HEK293 (cell line): ENCODE measurements around the gene NUCB2.

Experiments used
- CTCF ChIA-PET: fragments of 350-600 bp; formaldehyde crosslinking; extraction: SDS; loops from one replicate; lab custom pipeline; 2021; ENCODE audit warnings: antibody characterized with exemption; lab: Yijun Ruan, JAX
- POLR2A ChIA-PET: fragments of 300-600 bp; formaldehyde crosslinking; extraction: SDS; loops from one replicate; lab custom pipeline; 2020; ENCODE audit warnings: antibody characterized with exemption, inconsistent platforms; lab: Yijun Ruan, JAX
- H3K27ac ChIP-seq: fragments of 200-500 bp; sonication (Bioruptor generic); 2 replicates; pipeline ENCODE4 v1.5.1; 2014; ENCODE audit warnings: low read depth, low read length, control low read depth, inconsistent platforms; ENCODE audit errors: extremely low read depth
- H3K36me3 ChIP-seq, 2 experiments: fragments of 200-500 bp in 1 of 2; sonication (Bioruptor generic) in 1 of 2; 1 replicate in 1 of 2; 2 replicates in 1 of 2; pipeline ENCODE4 v1.5.1; 2014 to 2017; ENCODE audit warnings: inconsistent platforms in 2 of 2, low read length in 2 of 2; ENCODE audit not compliant: control insufficient read depth in 2 of 2, insufficient read depth in 1 of 2
- H3K4me1 ChIP-seq: fragments of 200-500 bp; sonication (Bioruptor generic); 2 replicates; pipeline ENCODE4 v1.5.1; 2014; ENCODE audit warnings: mild to moderate bottlenecking, low read length, inconsistent platforms; ENCODE audit not compliant: control insufficient read depth, insufficient read depth
- H3K4me3 ChIP-seq: 2 replicates; pipeline ENCODE4 v1.5.1; 2011; ENCODE audit warnings: low read depth, mild to moderate bottlenecking, control low read depth, low read length, moderate library complexity
- H3K9me3 ChIP-seq: fragments of 200-500 bp; sonication (Bioruptor generic); 2 replicates; pipeline ENCODE4 v1.5.1; 2014; ENCODE audit warnings: low read depth, low read length, inconsistent platforms; ENCODE audit not compliant: control insufficient read depth, insufficient read depth
- IKZF3 ChIP-seq: fragments of 450-650 bp; IDR thresholded peaks from 2 replicates; pipeline ENCODE4 v1.5.0; 2018; ENCODE audit warnings: missing biosample characterization, mild to moderate bottlenecking, missing genetic modification characterization, moderate library complexity
- KLF16 ChIP-seq: fragments of 450-650 bp; formaldehyde crosslinking; IDR thresholded peaks from 2 replicates; pipeline ENCODE4 v1.5.1; 2017; ENCODE audit warnings: missing biosample characterization, missing genetic modification characterization
- SP7 ChIP-seq: fragments of 450-650 bp; formaldehyde crosslinking; IDR thresholded peaks from 2 replicates; pipeline ENCODE4 v1.5.1; 2016; ENCODE audit warnings: missing biosample characterization, missing genetic modification characterization
- ZBTB11 ChIP-seq: fragments of 450-650 bp; formaldehyde crosslinking; conservative IDR thresholded peaks from 2 replicates; pipeline ENCODE4 v1.5.1; 2016; ENCODE audit warnings: low read depth, missing biosample characterization, missing genetic modification characterization
- ZNF341 ChIP-seq: fragments of 450-650 bp; formaldehyde crosslinking; IDR thresholded peaks from 2 replicates; pipeline ENCODE4; 2016; ENCODE audit warnings: low read depth, missing biosample characterization, missing genetic modification characterization
- TF ChIP-seq, protein P1 (sequence below): fragments of 450-650 bp; formaldehyde crosslinking; IDR thresholded peaks from 2 replicates; pipeline ENCODE4 v1.5.1; 2016; ENCODE audit warnings: missing biosample characterization, missing genetic modification characterization
- TF ChIP-seq, protein P2 (sequence below): fragments of 450-650 bp; formaldehyde crosslinking; IDR thresholded peaks from 2 replicates; pipeline ENCODE4 v1.5.1; 2016; ENCODE audit warnings: missing biosample characterization, missing genetic modification characterization
- TF ChIP-seq, protein P3 (sequence below): fragments of 450-650 bp; formaldehyde crosslinking; IDR thresholded peaks from 2 replicates; pipeline ENCODE4 v1.5.1; 2016; ENCODE audit warnings: missing biosample characterization, missing genetic modification characterization

Gene NUCB2

GRCh38 chr11:17352950-17353820 is 76.6 kb downstream of the NUCB2 start (continued):
- TF ChIP-seq, protein P1, sequence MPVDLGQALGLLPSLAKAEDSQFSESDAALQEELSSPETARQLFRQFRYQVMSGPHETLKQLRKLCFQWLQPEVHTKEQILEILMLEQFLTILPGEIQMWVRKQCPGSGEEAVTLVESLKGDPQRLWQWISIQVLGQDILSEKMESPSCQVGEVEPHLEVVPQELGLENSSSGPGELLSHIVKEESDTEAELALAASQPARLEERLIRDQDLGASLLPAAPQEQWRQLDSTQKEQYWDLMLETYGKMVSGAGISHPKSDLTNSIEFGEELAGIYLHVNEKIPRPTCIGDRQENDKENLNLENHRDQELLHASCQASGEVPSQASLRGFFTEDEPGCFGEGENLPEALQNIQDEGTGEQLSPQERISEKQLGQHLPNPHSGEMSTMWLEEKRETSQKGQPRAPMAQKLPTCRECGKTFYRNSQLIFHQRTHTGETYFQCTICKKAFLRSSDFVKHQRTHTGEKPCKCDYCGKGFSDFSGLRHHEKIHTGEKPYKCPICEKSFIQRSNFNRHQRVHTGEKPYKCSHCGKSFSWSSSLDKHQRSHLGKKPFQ (tag by site-specific recombination) = peak; percentile 93
- TF ChIP-seq KLF16 = peak; percentile 77
- TF ChIP-seq ZBTB11 = peak; percentile 94
- TF ChIP-seq, protein P2, sequence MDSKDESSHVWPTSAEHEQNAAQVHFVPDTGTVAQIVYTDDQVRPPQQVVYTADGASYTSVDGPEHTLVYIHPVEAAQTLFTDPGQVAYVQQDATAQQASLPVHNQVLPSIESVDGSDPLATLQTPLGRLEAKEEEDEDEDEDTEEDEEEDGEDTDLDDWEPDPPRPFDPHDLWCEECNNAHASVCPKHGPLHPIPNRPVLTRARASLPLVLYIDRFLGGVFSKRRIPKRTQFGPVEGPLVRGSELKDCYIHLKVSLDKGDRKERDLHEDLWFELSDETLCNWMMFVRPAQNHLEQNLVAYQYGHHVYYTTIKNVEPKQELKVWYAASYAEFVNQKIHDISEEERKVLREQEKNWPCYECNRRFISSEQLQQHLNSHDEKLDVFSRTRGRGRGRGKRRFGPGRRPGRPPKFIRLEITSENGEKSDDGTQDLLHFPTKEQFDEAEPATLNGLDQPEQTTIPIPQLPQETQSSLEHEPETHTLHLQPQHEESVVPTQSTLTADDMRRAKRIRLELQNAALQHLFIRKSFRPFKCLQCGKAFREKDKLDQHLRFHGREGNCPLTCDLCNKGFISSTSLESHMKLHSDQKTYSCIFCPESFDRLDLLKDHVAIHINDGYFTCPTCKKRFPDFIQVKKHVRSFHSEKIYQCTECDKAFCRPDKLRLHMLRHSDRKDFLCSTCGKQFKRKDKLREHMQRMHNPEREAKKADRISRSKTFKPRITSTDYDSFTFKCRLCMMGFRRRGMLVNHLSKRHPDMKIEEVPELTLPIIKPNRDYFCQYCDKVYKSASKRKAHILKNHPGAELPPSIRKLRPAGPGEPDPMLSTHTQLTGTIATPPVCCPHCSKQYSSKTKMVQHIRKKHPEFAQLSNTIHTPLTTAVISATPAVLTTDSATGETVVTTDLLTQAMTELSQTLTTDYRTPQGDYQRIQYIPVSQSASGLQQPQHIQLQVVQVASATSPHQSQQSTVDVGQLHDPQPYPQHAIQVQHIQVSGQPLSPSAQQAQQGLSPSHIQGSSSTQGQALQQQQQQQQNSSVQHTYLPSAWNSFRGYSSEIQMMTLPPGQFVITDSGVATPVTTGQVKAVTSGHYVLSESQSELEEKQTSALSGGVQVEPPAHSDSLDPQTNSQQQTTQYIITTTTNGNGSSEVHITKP (tag by site-specific recombination) = peak; percentile 29; the same call in 1 of the 2 replicates
- TF ChIP-seq, protein P3, sequence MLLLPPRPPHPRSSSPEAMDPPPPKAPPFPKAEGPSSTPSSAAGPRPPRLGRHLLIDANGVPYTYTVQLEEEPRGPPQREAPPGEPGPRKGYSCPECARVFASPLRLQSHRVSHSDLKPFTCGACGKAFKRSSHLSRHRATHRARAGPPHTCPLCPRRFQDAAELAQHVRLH (tag by site-specific recombination) = 0 out of 2 replicates have a peak, but pooled peaks have one; percentile 12
- TF ChIP-seq, all 188 proteins: peak for 47

GRCh38 chr11:17353821-17354600 is 77.5 kb downstream of the NUCB2 start:
- peak overlapping the region; percentile 48 for H3K27ac ChIP-seq
- H3K36me3 ChIP-seq = peaks cover 0 to 14% of the 10 kb centered on the region in 2 experiments; a peak in 1 of 3 replicates
- H3K9me3 ChIP-seq = no peaks in the 10 kb centered on the region
- no peaks in the 10 kb centered on the region for H3K4me1 ChIP-seq
- ChIA-PET CTCF (interaction anchor here (0.6 to 3.4 kb wide), 32 partner anchors 8 to 793 kb away, joined by 3 to 35 read pairs (median 4); no protein-coding TSS in a partner anchor), POLR2A (interaction anchor here (0.6 to 1.6 kb wide), 8 partner anchors 9 to 146 kb away, joined by 3 to 12 read pairs (median 4); partner anchors contain the start of genes KCNJ11, NUCB2 and PIK3C2A)
- TF ChIP-seq ZNF341 = 0 out of 2 replicates have a peak, but pooled peaks have one; percentile 3
- TF ChIP-seq SP7 (tag by site-specific recombination) = no peak
- TF ChIP-seq IKZF3 (tag by site-specific recombination) = 0 out of 2 replicates have a peak, but pooled peaks have one; percentile 2
- TF ChIP-seq ZBTB11 = peak; percentile 38
- peak overlapping the region; percentile 59 for H3K4me3 ChIP-seq
